KMS-11 (cell line): ENCODE data around the gene EIF3K.

ENCODE experiments used
- H2AFZ ChIP-seq: fragments of 200-600 bp; sonication (generic); 2 replicates; pipeline ENCODE4 v1.6.1; 2016; ENCODE audit warnings: antibody characterized with exemption, mixed run types, low read depth
- H3K27ac ChIP-seq: fragments of 200-600 bp; sonication (generic); 2 replicates; pipeline ENCODE4 v1.6.1; 2016; ENCODE audit warnings: mild to moderate bottlenecking, mixed run types
- H3K27me3 ChIP-seq: fragments of 200-600 bp; sonication (generic); 2 replicates; pipeline ENCODE4 v1.6.1; 2017; ENCODE audit warnings: mild to moderate bottlenecking, low read depth, mixed run types, moderate library complexity; ENCODE audit not compliant: insufficient read depth
- H3K36me3 ChIP-seq: fragments of 200-600 bp; sonication (generic); 2 replicates; pipeline ENCODE4 v1.6.1; 2017; ENCODE audit warnings: mild to moderate bottlenecking, mixed run types; ENCODE audit not compliant: insufficient read depth
- H3K4me1 ChIP-seq: fragments of 200-600 bp; sonication (generic); 2 replicates; pipeline ENCODE4 v1.6.1; 2016; ENCODE audit warnings: mild to moderate bottlenecking, low read depth, mixed run types; ENCODE audit not compliant: poor library complexity, severe bottlenecking
- H3K4me2 ChIP-seq: fragments of 200-600 bp; sonication (generic); 2 replicates; pipeline ENCODE4 v1.7.0; 2016; ENCODE audit warnings: mild to moderate bottlenecking, mixed run types
- H3K4me3 ChIP-seq: fragments of 200-600 bp; sonication (generic); IDR thresholded peaks from 2 replicates; pipeline ENCODE4 v1.6.1; 2017; ENCODE audit warnings: low read depth, low read length, mixed read lengths; ENCODE audit not compliant: insufficient read depth
- H3K79me2 ChIP-seq: fragments of 200-600 bp; sonication (generic); 2 replicates; pipeline ENCODE4 v1.6.1; 2016; ENCODE audit warnings: low read depth, mixed run types; ENCODE audit not compliant: insufficient read depth
- H3K9ac ChIP-seq: fragments of 200-600 bp; sonication (generic); 2 replicates; pipeline ENCODE4 v1.6.1; 2016; ENCODE audit warnings: mild to moderate bottlenecking, mixed run types
- H4K20me1 ChIP-seq: fragments of 200-600 bp; sonication (generic); 2 replicates; pipeline ENCODE4 v1.6.1; 2016; ENCODE audit warnings: mild to moderate bottlenecking, mixed run types; ENCODE audit not compliant: insufficient read depth
- CTCF ChIP-seq: fragments of 200-600 bp; sonication (generic); conservative IDR thresholded peaks from 2 replicates; pipeline ENCODE4 v1.6.1; 2017; ENCODE audit warnings: low read depth, mild to moderate bottlenecking, antibody characterized with exemption, low read length, moderate library complexity, mixed read lengths

Gene EIF3K

GRCh38 chr19:38650172-38650775 is 31.3 kb downstream of the EIF3K start:
- Histone ChIP-seq H3K27me3 (no peaks in the 10 kb centered on the region), H4K20me1 (0 out of 2 replicates have a peak, but pooled peaks cover 6% of the 10 kb centered on the region), H3K4me2 (peak overlapping the region; percentile 95; the same call in 1 of the 2 replicates), H2AFZ (no peak overlapping the region), H3K4me1 (peaks cover 56% of the 10 kb centered on the region), H3K9ac (no peak overlapping the region), H3K79me2 (peaks cover 74% of the 10 kb centered on the region), H3K4me3 (no peak overlapping the region), H3K27ac (no peak overlapping the region; the same call in 1 of the 2 replicates), H3K36me3 (no peaks in the 10 kb centered on the region; the same call in 1 of the 2 replicates)
- TF ChIP-seq CTCF = no peak

- no peak overlapping the region for H3K4me2 ChIP-seq
- no peak overlapping the region for H2AFZ ChIP-seq
- TF ChIP-seq CTCF = no peak
- no peak overlapping the region for H3K9ac ChIP-seq
- H3K27ac ChIP-seq = no peak overlapping the region
- H3K4me1 ChIP-seq = peaks cover 64% of the 10 kb centered on the region
- H4K20me1 ChIP-seq = 0 out of 2 replicates have a peak, but pooled peaks cover 13% of the 10 kb centered on the region
- peaks cover 82% of the 10 kb centered on the region for H3K79me2 ChIP-seq
- H3K4me3 ChIP-seq = no peak overlapping the region
- H3K36me3 ChIP-seq = no peaks in the 10 kb centered on the region; the same call in 1 of the 2 replicates
- H3K27me3 ChIP-seq = no peaks in the 10 kb centered on the region
These were observed 32.1 kb downstream of the EIF3K start for GRCh38 chr19:38650911-38651584.

DNA sequence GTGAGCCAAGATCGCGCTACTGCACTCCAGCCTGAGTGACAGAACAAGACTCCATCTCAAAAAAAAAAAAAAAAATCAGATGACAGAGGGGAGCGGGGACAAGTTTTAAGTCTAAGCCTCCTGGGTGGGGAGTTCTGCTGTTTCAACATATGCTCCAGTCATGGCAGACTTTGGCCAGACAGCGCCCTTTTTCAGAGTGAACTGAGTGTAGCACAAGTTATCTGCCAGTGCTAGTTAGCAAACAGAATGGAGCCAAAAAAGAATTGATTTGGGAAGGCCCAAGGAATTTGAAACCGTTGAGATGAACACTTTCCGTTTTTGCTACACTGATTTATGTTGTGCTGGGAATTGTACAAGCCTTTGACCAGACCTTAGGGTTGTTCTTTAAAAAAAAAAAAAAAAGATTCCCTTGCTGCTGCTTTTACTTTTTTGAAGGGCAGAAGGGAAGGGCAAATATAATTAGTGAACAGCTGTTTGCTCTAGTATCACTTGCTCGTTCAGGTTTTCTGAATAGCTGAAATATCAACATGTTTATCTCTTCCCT is 34.1 kb downstream of the EIF3K start:
- Histone ChIP-seq H3K79me2 (peaks cover 97% of the 10 kb centered on the region), H3K27me3 (no peaks in the 10 kb centered on the region), H2AFZ (no peak overlapping the region), H3K36me3 (no peaks in the 10 kb centered on the region; the same call in 1 of the 2 replicates), H3K4me3 (no peak overlapping the region), H3K27ac (no peak overlapping the region), H3K4me1 (peaks cover 69% of the 10 kb centered on the region), H3K9ac (no peak overlapping the region), H4K20me1 (0 out of 2 replicates have a peak, but pooled peaks cover 13% of the 10 kb centered on the region), H3K4me2 (no peak overlapping the region)
- TF ChIP-seq CTCF = no peak

- TF ChIP-seq CTCF = no peak
- H3K79me2 ChIP-seq = peaks cover 97% of the 10 kb centered on the region
- peak overlapping the region; percentile 49; the same call in 1 of the 2 replicates for H3K4me2 ChIP-seq
- H3K27ac ChIP-seq = peak overlapping the region; percentile 20; the same call in 1 of the 2 replicates
- H3K27me3 ChIP-seq = no peaks in the 10 kb centered on the region
- no peak overlapping the region for H3K4me3 ChIP-seq
- no peak overlapping the region for H2AFZ ChIP-seq
- peaks cover 62% of the 10 kb centered on the region for H3K4me1 ChIP-seq
- H4K20me1 ChIP-seq = 0 out of 2 replicates have a peak, but pooled peaks cover 13% of the 10 kb centered on the region
- no peaks in the 10 kb centered on the region; the same call in 1 of the 2 replicates for H3K36me3 ChIP-seq
- no peak overlapping the region for H3K9ac ChIP-seq
These were observed 35.7 kb downstream of the EIF3K start for GRCh38 chr19:38654628-38655055.
